HepG2 (cell line): Measurements from ENCODE around the gene TSSK6. TPM values are rescaled to one million over a fixed set of nuclear protein-coding genes. Genes with fewer than 3 reads are reported as not detected.

ENCODE experiments used
- CBX5 ChIP-seq: sonication (generic); formaldehyde crosslinking; IDR thresholded peaks from 2 replicates; pipeline ENCODE4 v1.4.0; 2020; ENCODE audit warnings: missing genetic modification reagents, borderline replicate concordance
- HNF4G ChIP-seq, 2 experiments: sonication (generic) in 1 of 2; formaldehyde crosslinking in 1 of 2; IDR thresholded peaks; 2 replicates each; pipeline versions ENCODE4 v1.4.0 to v1.6.1; 2011 to 2020; ENCODE audit warnings: borderline replicate concordance in 2 of 2, low read depth in 2 of 2, mild to moderate bottlenecking in 2 of 2, low read length in 1 of 2, missing genetic modification reagents in 1 of 2, moderate library complexity in 1 of 2
- HOXA5 ChIP-seq: sonication (generic); formaldehyde crosslinking; IDR thresholded peaks from 2 replicates; pipeline ENCODE4 v1.4.0; 2020; ENCODE audit warnings: missing genetic modification reagents
- KDM3A ChIP-seq: IDR thresholded peaks from 2 replicates; pipeline ENCODE4 v1.6.1; 2018; ENCODE audit warnings: low read depth, missing compliant biosample characterization
- MZF1 ChIP-seq: sonication (generic); formaldehyde crosslinking; IDR thresholded peaks from 2 replicates; pipeline ENCODE4 v1.8.1; 2023; ENCODE audit warnings: mild to moderate bottlenecking, missing genetic modification reagents, borderline replicate concordance
- NCOA1 ChIP-seq: sonication (generic); formaldehyde crosslinking; IDR thresholded peaks from 2 replicates; pipeline ENCODE4 v1.9.0; 2021; ENCODE audit warnings: missing genetic modification reagents
- NFYB ChIP-seq: sonication (generic); formaldehyde crosslinking; IDR thresholded peaks from 2 replicates; pipeline ENCODE4 v1.4.0; 2020; ENCODE audit warnings: missing genetic modification reagents
- PHF5A ChIP-seq: IDR thresholded peaks from one replicate; pipeline ENCODE4 v1.6.1; 2018; ENCODE audit warnings: low read depth, missing genetic modification reagents; ENCODE audit not compliant: unreplicated experiment
- TBX3 ChIP-seq: fragments of 450-650 bp; IDR thresholded peaks from 2 replicates; pipeline ENCODE4 v1.6.1; 2017; ENCODE audit warnings: antibody characterized with exemption, mild to moderate bottlenecking, inconsistent platforms, borderline replicate concordance
- TMF1 ChIP-seq: sonication (generic); formaldehyde crosslinking; IDR thresholded peaks from 2 replicates; pipeline ENCODE4 v1.8.1; 2022; ENCODE audit warnings: low read depth, missing genetic modification reagents
- ZMYM4 ChIP-seq: sonication (generic); formaldehyde crosslinking; IDR thresholded peaks from 2 replicates; pipeline ENCODE4 v1.8.1; 2023; ENCODE audit warnings: mild to moderate bottlenecking, missing genetic modification reagents
- ZNF17 ChIP-seq: sonication (generic); formaldehyde crosslinking; IDR thresholded peaks from 2 replicates; pipeline ENCODE4 v1.5.0; 2020; ENCODE audit warnings: mild to moderate bottlenecking, missing genetic modification reagents
- ZNF282 ChIP-seq: fragments of 450-650 bp; IDR thresholded peaks from 2 replicates; pipeline ENCODE4 v1.6.1; 2018; ENCODE audit not compliant: partially characterized antibody
- ZNF296 ChIP-seq: sonication (generic); formaldehyde crosslinking; conservative IDR thresholded peaks from 2 replicates; pipeline ENCODE4 v1.5.0; 2020; ENCODE audit warnings: mild to moderate bottlenecking, missing genetic modification reagents
- ZNF577 ChIP-seq: sonication (generic); formaldehyde crosslinking; IDR thresholded peaks from 2 replicates; pipeline ENCODE4 v1.4.0; 2020; ENCODE audit warnings: mild to moderate bottlenecking, low read depth, missing genetic modification reagents, borderline replicate concordance
- ZNF629 ChIP-seq: sonication (generic); formaldehyde crosslinking; conservative IDR thresholded peaks from 2 replicates; pipeline ENCODE4 v1.5.0; 2020; ENCODE audit warnings: missing genetic modification reagents
- ZNF644 ChIP-seq: IDR thresholded peaks from 2 replicates; pipeline ENCODE4 v1.6.1; 2016; ENCODE audit warnings: low read depth
- ZNF703 ChIP-seq: sonication (generic); formaldehyde crosslinking; IDR thresholded peaks from 2 replicates; pipeline ENCODE4 v1.5.1; 2020; ENCODE audit warnings: missing genetic modification reagents, mild to moderate bottlenecking, moderate library complexity, borderline replicate concordance
- ZNF850 ChIP-seq: sonication (generic); formaldehyde crosslinking; conservative IDR thresholded peaks from 2 replicates; pipeline ENCODE4 v1.9.0; 2021; ENCODE audit warnings: mild to moderate bottlenecking, missing genetic modification reagents
- polyA plus RNA-seq, 8 experiments: library from polyadenylated mRNA; depleted of rRNA in 3 of 8; stranded (reverse) in 7 of 8; unstranded in 1 of 8; fragments of >200 nt; fragmentation: Illumina TruSeq in 4 of 8; extraction: Trizol in 4 of 8; gene quantifications; 2 replicates each; pipeline versions ENCODE4 v1.2.1 to v1.2.3, GENCODE V29; 2011 to 2016; ENCODE audit warnings: low read depth in 4 of 8, missing spikeins in 1 of 8, mixed read lengths in 1 of 8; ENCODE audit not compliant: insufficient read depth in 1 of 8
- total RNA-seq, 5 experiments: library from RNA; depleted of rRNA; stranded (reverse); fragments of >200 nt; fragmentation: Illumina TruSeq; extraction: Trizol; gene quantifications; 2 replicates each; pipeline ENCODE4 v1.2.3, GENCODE V29; 2016; ENCODE audit warnings: low read depth in 1 of 5
- TF ChIP-seq, protein P1 (sequence below): sonication (generic); formaldehyde crosslinking; IDR thresholded peaks from 2 replicates; pipeline ENCODE4 v1.4.0; 2020; ENCODE audit warnings: low read depth, mild to moderate bottlenecking, missing genetic modification reagents
- TF ChIP-seq, protein P2 (sequence below): sonication (generic); formaldehyde crosslinking; IDR thresholded peaks from 2 replicates; pipeline ENCODE4 v1.8.1; 2023; ENCODE audit warnings: mild to moderate bottlenecking, inconsistent platforms, moderate library complexity, missing genetic modification reagents, borderline replicate concordance
- TF ChIP-seq, protein P3 (sequence below): sonication (generic); formaldehyde crosslinking; IDR thresholded peaks from 2 replicates; pipeline ENCODE4 v1.4.0; 2020; ENCODE audit warnings: mild to moderate bottlenecking, missing genetic modification reagents

Gene TSSK6
- total and polyA plus RNA-seq, 2 of the 13 experiments (the other 11 are each of a cell fraction or from before 2014, with no cell fraction given): 0.71 to 1.2 TPM

DNA sequence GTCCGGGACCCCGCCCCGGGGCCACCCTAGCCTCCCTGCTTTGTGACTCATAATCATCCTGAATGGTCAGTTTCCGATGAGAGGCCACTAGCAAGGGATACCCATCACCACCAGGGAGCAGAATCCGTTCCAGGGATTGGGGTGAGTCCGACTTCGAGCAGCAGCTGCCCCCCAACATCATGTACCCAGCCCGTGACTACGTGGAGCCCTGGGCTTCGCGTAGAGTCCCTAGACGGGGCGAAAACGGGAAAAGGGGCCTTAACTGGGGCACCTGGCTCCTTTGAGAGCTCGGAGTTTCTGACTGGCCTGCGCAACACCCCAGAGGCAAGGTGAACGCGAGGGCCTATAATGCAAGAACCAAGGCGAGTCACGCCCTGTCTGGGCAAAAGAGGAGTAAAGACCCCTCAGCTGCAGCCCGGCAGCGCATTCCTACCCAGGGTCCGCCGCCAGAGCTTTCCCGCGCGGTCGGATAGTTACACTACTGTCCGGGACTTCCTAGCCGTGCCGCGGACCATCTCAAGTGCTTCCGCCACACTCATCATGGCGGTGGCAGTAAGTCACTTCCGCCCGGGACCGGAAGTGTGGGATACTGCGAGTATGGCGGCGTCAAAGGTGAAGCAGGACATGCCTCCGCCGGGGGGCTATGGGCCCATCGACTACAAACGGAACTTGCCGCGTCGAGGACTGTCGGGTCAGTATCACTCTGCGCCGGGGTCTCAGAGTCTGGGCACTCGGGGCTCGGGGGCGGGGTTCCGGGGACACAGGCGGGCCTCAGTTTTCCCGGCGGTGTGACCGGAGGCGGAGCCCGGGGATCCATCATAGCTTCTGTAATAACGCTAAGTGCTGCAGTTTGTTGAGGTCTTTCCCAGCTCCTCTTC is 533 bp upstream of the TSSK6 start, which contains the start of gene NDUFA13 (continued):
- TF ChIP-seq HNF4G (IDR thresholded peaks at IDR 0.05; ENCODE audit: borderline replicate concordance, low read depth, low read length): no peak
- TF ChIP-seq HNF4G (CRISPR knock-in tag; IDR thresholded peaks at IDR 0.05; ENCODE audit: borderline replicate concordance, low read depth): no peak
- no peak for TF ChIP-seq ZNF282
- TF ChIP-seq, protein P1, sequence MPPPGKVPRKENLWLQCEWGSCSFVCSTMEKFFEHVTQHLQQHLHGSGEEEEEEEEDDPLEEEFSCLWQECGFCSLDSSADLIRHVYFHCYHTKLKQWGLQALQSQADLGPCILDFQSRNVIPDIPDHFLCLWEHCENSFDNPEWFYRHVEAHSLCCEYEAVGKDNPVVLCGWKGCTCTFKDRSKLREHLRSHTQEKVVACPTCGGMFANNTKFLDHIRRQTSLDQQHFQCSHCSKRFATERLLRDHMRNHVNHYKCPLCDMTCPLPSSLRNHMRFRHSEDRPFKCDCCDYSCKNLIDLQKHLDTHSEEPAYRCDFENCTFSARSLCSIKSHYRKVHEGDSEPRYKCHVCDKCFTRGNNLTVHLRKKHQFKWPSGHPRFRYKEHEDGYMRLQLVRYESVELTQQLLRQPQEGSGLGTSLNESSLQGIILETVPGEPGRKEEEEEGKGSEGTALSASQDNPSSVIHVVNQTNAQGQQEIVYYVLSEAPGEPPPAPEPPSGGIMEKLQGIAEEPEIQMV: peak; percentile 98
- no peak for TF ChIP-seq KDM3A
- peak; percentile 59; the same call in 1 of the 2 replicates for TF ChIP-seq CBX5 (CRISPR knock-in tag)
- TF ChIP-seq ZMYM4 (CRISPR knock-in tag): peak; percentile 71
- no peak for TF ChIP-seq MZF1
- TF ChIP-seq TBX3: no peak
- TF ChIP-seq ZNF629 (CRISPR knock-in tag): no peak
- TF ChIP-seq NCOA1 (CRISPR knock-in tag): no peak; the same call in 1 of the 2 replicates
- no peak for TF ChIP-seq PHF5A (CRISPR knock-in tag)
- TF ChIP-seq HOXA5: peak; percentile 73; the same call in 1 of the 2 replicates
- no peak; the same call in 1 of the 2 replicates for TF ChIP-seq ZNF703 (CRISPR knock-in tag)
- no peak for TF ChIP-seq NFYB
- no peak for TF ChIP-seq ZNF577 (CRISPR knock-in tag)
- no peak for TF ChIP-seq TMF1 (CRISPR knock-in tag)
- 0 out of 2 replicates have a peak, but pooled peaks have one; percentile 75 for TF ChIP-seq ZNF296 (CRISPR knock-in tag)
- no peak for TF ChIP-seq ZNF17 (CRISPR knock-in tag)
- TF ChIP-seq ZNF850 (CRISPR knock-in tag): no peak
- TF ChIP-seq, protein P2, sequence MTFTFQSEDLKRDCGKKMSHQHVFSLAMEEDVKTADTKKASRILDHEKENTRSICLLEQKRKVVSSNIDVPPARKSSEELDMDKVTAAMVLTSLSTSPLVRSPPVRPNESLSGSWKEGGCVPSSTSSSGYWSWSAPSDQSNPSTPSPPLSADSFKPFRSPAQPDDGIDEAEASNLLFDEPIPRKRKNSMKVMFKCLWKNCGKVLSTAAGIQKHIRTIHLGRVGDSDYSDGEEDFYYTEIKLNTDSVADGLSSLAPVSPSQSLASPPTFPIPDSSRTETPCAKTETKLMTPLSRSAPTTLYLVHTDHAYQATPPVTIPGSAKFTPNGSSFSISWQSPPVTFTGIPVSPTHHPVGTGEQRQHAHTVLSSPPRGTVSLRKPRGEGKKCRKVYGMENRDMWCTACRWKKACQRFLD (CRISPR knock-in tag): no peak
- no peak for TF ChIP-seq ZNF644
- TF ChIP-seq, protein P3, sequence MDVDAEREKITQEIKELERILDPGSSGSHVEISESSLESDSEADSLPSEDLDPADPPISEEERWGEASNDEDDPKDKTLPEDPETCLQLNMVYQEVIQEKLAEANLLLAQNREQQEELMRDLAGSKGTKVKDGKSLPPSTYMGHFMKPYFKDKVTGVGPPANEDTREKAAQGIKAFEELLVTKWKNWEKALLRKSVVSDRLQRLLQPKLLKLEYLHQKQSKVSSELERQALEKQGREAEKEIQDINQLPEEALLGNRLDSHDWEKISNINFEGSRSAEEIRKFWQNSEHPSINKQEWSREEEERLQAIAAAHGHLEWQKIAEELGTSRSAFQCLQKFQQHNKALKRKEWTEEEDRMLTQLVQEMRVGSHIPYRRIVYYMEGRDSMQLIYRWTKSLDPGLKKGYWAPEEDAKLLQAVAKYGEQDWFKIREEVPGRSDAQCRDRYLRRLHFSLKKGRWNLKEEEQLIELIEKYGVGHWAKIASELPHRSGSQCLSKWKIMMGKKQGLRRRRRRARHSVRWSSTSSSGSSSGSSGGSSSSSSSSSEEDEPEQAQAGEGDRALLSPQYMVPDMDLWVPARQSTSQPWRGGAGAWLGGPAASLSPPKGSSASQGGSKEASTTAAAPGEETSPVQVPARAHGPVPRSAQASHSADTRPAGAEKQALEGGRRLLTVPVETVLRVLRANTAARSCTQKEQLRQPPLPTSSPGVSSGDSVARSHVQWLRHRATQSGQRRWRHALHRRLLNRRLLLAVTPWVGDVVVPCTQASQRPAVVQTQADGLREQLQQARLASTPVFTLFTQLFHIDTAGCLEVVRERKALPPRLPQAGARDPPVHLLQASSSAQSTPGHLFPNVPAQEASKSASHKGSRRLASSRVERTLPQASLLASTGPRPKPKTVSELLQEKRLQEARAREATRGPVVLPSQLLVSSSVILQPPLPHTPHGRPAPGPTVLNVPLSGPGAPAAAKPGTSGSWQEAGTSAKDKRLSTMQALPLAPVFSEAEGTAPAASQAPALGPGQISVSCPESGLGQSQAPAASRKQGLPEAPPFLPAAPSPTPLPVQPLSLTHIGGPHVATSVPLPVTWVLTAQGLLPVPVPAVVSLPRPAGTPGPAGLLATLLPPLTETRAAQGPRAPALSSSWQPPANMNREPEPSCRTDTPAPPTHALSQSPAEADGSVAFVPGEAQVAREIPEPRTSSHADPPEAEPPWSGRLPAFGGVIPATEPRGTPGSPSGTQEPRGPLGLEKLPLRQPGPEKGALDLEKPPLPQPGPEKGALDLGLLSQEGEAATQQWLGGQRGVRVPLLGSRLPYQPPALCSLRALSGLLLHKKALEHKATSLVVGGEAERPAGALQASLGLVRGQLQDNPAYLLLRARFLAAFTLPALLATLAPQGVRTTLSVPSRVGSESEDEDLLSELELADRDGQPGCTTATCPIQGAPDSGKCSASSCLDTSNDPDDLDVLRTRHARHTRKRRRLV: no peak
